HG03064 (cell line): ENCODE data around the gene ZIC5.

Experiments
- ATAC-seq: cut with Tn5 transposase; IDR thresholded peaks from one replicate; pipeline ENCODE4 v1.9.1; 2021; ENCODE audit warnings: low read depth; ENCODE audit not compliant: unreplicated experiment

ZIC5 gene

GRCh38 chr13:99941086-99941485, 30.5 kb downstream of the ZIC5 start:
- no peak for ATAC-seq

- ATAC-seq, result no peak
Measured at GRCh38 chr13:99938635-99939034, 32.9 kb downstream of the ZIC5 start.

GRCh38 chr13:99935772-99936171, 35.8 kb downstream of the ZIC5 start:
- ATAC-seq, result no peak

GRCh38 chr13:99932912-99933311, 38.7 kb downstream of the ZIC5 start:
- ATAC-seq, result no peak

- no peak for ATAC-seq
Measured at GRCh38 chr13:99930925-99931324, 40.6 kb downstream of the ZIC5 start.

- no peak for ATAC-seq
Measured at GRCh38 chr13:99929866-99930265, 41.7 kb downstream of the ZIC5 start.

- no peak for ATAC-seq
Measured at GRCh38 chr13:99926014-99926731, 45.4 kb downstream of the ZIC5 start.

- no peak for ATAC-seq
Measured at GRCh38 chr13:99923877-99924582, 47.5 kb downstream of the ZIC5 start.

GRCh38 chr13:99922631-99923404, 48.7 kb downstream of the ZIC5 start:
- ATAC-seq, result no peak

GRCh38 chr13:99919132-99919531, 52.4 kb downstream of the ZIC5 start:
- no peak for ATAC-seq

GRCh38 chr13:99916366-99917103, 55.0 kb downstream of the ZIC5 start:
- ATAC-seq, result peak; percentile 57

GRCh38 chr13:99913167-99913566, 58.4 kb downstream of the ZIC5 start:
- ATAC-seq, result no peak
